ENCODE data around the gene PRPF40B. TPM values are rescaled to one million over a fixed set of nuclear protein-coding genes. Genes with fewer than 3 reads are reported as not detected.
A peak's percentile ranks its signal among the peaks of the same experiment; 100 is the strongest.

The PRPF40B gene
- total and polyA plus RNA-seq, 3 donors from 2014 or later = 49.2 to 66.8 (median 66.7) TPM

DNA sequence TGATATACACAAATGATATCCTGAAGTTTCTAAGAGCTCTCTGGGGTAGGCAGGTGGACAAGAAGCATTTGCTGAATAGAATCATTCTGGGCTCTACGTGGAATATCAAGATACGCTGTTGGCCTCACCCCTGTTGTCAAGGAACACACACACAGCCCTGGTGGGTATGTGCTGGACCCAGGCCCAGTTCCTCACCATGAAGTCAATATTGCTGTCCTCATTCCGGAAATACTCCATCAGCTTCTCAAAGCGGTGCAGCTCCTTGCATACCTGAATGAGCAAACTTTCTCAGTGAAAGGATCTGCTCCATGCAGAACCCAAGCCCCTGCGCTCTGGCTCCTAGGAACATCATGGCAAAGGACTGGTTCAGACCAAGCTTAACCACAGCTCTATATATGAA is 31.4 kb downstream of the PRPF40B start:
- WGBS, 2 donors = 91 to 93% methylated on average over 5 of the region's 5 CpGs
- no peaks in the 10 kb centered on the region for H3K36me3 ChIP-seq (ENCODE audit: low read depth, missing control alignments)
- intact Hi-C loops (cut with DNase I; ENCODE audit: low total_unique reads) = no loop called here
- no peaks in the 10 kb centered on the region for H3K9me3 ChIP-seq
- no peak overlapping the region for H3K27ac ChIP-seq
- no peak overlapping the region for H3K4me3 ChIP-seq
- no peaks in the 10 kb centered on the region for H3K27me3 ChIP-seq
- H3K4me1 ChIP-seq = peaks cover 2% of the 10 kb centered on the region
- TF ChIP-seq, protein P1, sequence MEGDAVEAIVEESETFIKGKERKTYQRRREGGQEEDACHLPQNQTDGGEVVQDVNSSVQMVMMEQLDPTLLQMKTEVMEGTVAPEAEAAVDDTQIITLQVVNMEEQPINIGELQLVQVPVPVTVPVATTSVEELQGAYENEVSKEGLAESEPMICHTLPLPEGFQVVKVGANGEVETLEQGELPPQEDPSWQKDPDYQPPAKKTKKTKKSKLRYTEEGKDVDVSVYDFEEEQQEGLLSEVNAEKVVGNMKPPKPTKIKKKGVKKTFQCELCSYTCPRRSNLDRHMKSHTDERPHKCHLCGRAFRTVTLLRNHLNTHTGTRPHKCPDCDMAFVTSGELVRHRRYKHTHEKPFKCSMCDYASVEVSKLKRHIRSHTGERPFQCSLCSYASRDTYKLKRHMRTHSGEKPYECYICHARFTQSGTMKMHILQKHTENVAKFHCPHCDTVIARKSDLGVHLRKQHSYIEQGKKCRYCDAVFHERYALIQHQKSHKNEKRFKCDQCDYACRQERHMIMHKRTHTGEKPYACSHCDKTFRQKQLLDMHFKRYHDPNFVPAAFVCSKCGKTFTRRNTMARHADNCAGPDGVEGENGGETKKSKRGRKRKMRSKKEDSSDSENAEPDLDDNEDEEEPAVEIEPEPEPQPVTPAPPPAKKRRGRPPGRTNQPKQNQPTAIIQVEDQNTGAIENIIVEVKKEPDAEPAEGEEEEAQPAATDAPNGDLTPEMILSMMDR (IDR thresholded peaks at IDR 0.05) = no peak
- no peak for TF ChIP-seq POLR2A (IDR thresholded peaks at IDR 0.05)
- no peak for DNase-seq

DNA sequence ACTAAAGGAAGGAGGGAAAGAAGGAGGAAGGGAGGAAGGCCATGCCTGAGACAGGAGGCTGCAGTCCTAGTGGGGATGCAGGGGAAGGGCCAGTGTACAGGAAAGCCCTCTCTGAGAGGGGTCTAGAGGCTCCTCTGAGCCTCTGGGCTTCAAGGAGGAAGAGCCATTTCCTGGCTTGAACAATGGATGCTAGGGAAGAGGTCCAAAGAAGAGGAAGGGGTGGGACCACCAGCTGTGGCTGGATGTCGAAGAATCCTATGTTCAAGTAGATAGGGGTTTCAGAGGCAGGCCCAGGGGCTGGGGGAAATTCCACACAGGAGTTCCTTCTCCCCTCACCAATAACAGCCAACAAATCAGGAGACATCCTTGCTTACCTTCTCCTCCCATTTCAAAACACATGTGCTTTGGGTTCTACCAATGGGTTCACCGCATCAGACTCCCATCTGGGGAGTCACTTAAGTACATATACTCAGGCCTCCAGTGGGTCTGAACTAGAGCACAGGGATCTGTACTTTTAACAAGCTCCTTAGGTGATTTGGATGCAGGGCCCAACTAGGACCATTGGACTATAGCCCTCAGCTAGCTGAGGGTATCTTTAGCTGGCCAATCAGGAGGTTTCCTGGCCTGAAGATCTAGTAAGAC is 32.4 kb downstream of the PRPF40B start:
- intact Hi-C loops (cut with DNase I; ENCODE audit: low total_unique reads) = no loop called here
- no peak for DNase-seq
- Histone ChIP-seq H3K4me3 (no peak overlapping the region), H3K4me1 (peaks cover 9% of the 10 kb centered on the region), H3K9me3 (no peaks in the 10 kb centered on the region), H3K27me3 (no peaks in the 10 kb centered on the region), H3K27ac (no peak overlapping the region), H3K36me3 (ENCODE audit: low read depth, missing control alignments) (no peaks in the 10 kb centered on the region)
- 88 to 90% methylated on average over 2 of the region's 2 CpGs for WGBS, 2 donors
- no peak for TF ChIP-seq POLR2A (IDR thresholded peaks at IDR 0.05)
- TF ChIP-seq, protein P1 (IDR thresholded peaks at IDR 0.05) = no peak

DNA sequence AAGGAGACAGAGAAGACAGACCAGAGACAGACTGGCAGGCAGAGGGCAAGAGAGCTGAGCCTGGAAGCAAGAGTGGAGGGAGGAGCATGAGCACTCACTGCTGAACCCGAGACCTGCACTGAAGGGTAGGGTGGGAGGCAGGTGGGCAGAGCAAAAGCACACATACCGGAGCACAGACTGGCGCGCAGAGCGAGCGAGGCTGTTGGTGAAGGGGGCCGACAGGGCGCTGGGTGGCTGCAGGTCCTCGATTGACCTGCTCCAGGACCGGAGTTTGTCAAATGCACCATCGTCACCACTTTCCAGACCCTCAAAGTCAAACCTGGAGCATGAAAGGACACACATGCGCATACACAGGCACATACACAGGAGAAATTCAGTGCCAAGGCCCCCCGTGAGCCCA is 34.9 kb downstream of the PRPF40B start:
- no peaks in the 10 kb centered on the region for H3K27me3 ChIP-seq
- no peak overlapping the region for H3K4me3 ChIP-seq
- no peak overlapping the region for H3K27ac ChIP-seq
- WGBS, 2 donors = 93 to 94% methylated on average over 6 to 13 of the region's 13 CpGs
- no peak for DNase-seq
- intact Hi-C loops (cut with DNase I; ENCODE audit: low total_unique reads) = no loop called here
- peaks cover 34% of the 10 kb centered on the region for H3K4me1 ChIP-seq
- TF ChIP-seq POLR2A (IDR thresholded peaks at IDR 0.05) = no peak
- TF ChIP-seq, protein P1 (IDR thresholded peaks at IDR 0.05) = no peak
- H3K9me3 ChIP-seq = no peaks in the 10 kb centered on the region
- H3K36me3 ChIP-seq (ENCODE audit: low read depth, missing control alignments) = no peaks in the 10 kb centered on the region

DNA sequence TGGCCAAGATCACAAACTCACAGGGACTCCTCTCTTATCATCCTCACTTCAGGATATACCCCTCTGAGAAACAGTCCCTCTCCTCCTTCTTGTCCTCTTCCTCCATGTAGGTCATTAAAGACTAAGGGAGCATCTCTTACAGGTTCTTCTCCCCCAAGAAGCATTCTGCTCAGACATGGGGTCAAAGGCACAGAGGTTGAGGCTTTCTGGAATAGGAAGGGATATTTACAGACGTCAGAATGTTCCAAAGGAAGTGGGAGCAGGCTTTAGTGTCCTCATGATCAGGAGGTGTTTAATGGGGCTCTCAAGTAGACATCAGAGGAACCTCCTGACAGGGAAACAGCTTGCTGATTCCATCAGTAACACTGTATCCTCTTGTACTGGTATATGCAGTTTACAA is 36.4 kb downstream of the PRPF40B start:
- intact Hi-C loops (cut with DNase I; ENCODE audit: low total_unique reads) = no loop called here
- peaks cover 47% of the 10 kb centered on the region for H3K4me1 ChIP-seq
- H3K27ac ChIP-seq = peak overlapping the region in 1 of 2 donors; percentile 75
- WGBS, 2 donors = 31 to 46% methylated on average over 1 of the region's 1 CpG
- H3K9me3 ChIP-seq = no peaks in the 10 kb centered on the region
- no peak for DNase-seq
- H3K36me3 ChIP-seq (ENCODE audit: low read depth, missing control alignments) = no peaks in the 10 kb centered on the region
- H3K27me3 ChIP-seq = no peaks in the 10 kb centered on the region
- no peak for TF ChIP-seq POLR2A (IDR thresholded peaks at IDR 0.05)
- TF ChIP-seq, protein P1 (IDR thresholded peaks at IDR 0.05) = no peak
- no peak overlapping the region for H3K4me3 ChIP-seq

DNA sequence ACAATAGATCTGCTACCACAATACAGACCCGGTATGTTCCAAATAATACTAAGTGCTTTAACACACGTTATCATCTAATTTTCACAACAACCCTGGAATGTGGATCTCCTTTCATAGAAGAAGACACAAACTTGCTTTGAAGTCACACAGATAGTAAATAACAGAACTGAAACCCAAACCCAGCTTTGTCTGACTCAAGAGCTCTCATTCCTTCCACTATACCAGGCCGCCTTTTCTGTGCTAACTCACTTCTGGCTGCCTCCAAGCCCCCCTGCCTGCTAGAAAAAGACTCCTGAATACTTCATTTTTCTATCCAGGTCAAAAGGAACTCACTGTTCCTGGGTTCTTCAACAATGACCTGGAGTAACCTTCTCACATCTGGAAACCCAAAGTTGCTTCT is 37.8 kb downstream of the PRPF40B start:
- Histone ChIP-seq H3K4me3 (no peak overlapping the region), H3K9me3 (no peaks in the 10 kb centered on the region), H3K27me3 (no peaks in the 10 kb centered on the region), H3K36me3 (ENCODE audit: low read depth, missing control alignments) (no peaks in the 10 kb centered on the region), H3K4me1 (peaks cover 47% of the 10 kb centered on the region), H3K27ac (peak overlapping the region in 1 of 2 donors; percentile 75)
- no peak for TF ChIP-seq POLR2A (IDR thresholded peaks at IDR 0.05)
- TF ChIP-seq, protein P1 (IDR thresholded peaks at IDR 0.05) = no peak
- no peak for DNase-seq
- 61 to 65% methylated on average over 3 of the region's 3 CpGs for WGBS, 2 donors
- intact Hi-C loops (cut with DNase I; ENCODE audit: low total_unique reads) = no loop called here

Data from testis (tissue), 3 donors.